IgD-negative memory B cell (primary cell): Measurements from ENCODE around the gene CDYL. TPM values are rescaled to one million over a fixed set of nuclear protein-coding genes. Genes with fewer than 3 reads are reported as not detected.

Experiments used
- polyA plus RNA-seq: library from polyadenylated mRNA; unstranded; fragments of 300-500 nt; fragmentation: Illumina TruSeq; gene quantifications from one replicate; pipeline ENCODE4 v1.2.3, GENCODE V29; 2021

Gene CDYL
- polyA plus RNA-seq, 1 donor from 2014 or later: 5.3 TPM

Other genes with a start within 250 kb of the CDYL start
- gene RPP40, start 227.6 kb downstream of the CDYL start, polyA plus RNA-seq: 11.2 TPM